ENCODE results near the gene KRT5.
"Not testable (repeated sequence)": the region's sequence is repeated elsewhere in the genome, so short reads cannot be mapped to it uniquely, and the experiment has no call there.

KRT5 gene

DNA sequence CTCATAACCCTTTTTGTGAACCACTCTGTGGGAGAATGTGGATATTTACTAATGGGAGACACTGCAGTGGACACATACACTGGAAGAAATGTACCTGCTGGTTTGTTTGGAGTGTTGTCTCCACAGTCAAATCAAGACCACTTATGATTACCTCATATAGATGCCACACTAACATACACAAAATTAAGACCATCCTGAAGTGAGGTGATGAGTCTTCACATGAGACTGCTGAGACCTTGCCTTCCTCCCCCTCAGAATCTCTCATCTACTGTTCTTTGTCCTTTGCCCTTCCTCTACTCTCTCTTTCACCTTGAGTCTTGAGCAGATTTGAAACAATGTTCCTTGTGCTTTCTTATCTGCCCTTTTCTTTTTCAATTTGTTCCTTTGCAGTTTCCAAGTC, 31.5 kb downstream of the KRT5 start:
- no peak overlapping the region for H3K4me3 ChIP-seq (ENCODE audit: low read length, poor library complexity, severe bottlenecking)
- no peaks in the 10 kb centered on the region for H3K4me1 ChIP-seq (ENCODE audit: insufficient read depth, low read length, poor library complexity, severe bottlenecking)
- H3K4me2 ChIP-seq (ENCODE audit: low read depth, low read length, poor library complexity, severe bottlenecking), result no peak overlapping the region
- no peaks in the 10 kb centered on the region for H3F3A ChIP-seq (ENCODE audit: low read depth)
- TF ChIP-seq EZH2phosphoT487 (IDR thresholded peaks at IDR 0.05; ENCODE audit: borderline replicate concordance), result no peak
- TF ChIP-seq, protein P1, sequence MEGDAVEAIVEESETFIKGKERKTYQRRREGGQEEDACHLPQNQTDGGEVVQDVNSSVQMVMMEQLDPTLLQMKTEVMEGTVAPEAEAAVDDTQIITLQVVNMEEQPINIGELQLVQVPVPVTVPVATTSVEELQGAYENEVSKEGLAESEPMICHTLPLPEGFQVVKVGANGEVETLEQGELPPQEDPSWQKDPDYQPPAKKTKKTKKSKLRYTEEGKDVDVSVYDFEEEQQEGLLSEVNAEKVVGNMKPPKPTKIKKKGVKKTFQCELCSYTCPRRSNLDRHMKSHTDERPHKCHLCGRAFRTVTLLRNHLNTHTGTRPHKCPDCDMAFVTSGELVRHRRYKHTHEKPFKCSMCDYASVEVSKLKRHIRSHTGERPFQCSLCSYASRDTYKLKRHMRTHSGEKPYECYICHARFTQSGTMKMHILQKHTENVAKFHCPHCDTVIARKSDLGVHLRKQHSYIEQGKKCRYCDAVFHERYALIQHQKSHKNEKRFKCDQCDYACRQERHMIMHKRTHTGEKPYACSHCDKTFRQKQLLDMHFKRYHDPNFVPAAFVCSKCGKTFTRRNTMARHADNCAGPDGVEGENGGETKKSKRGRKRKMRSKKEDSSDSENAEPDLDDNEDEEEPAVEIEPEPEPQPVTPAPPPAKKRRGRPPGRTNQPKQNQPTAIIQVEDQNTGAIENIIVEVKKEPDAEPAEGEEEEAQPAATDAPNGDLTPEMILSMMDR (conservative IDR thresholded peaks at IDR 0.05; ENCODE audit: low read length), result no peak
- no peaks in the 10 kb centered on the region; the same call in 1 of the 2 replicates for H3K9me2 ChIP-seq (replicated peaks; ENCODE audit: low read depth, low read length)
- H3K9me3 ChIP-seq (ENCODE audit: insufficient read depth, low read depth, low read length), result no peaks in the 10 kb centered on the region; the same call in 1 of the 2 replicates
- H4K20me1 ChIP-seq (ENCODE audit: insufficient read depth, low read length, poor library complexity, severe bottlenecking), result no peaks in the 10 kb centered on the region
- H3K9ac ChIP-seq (ENCODE audit: low read depth, low read length, poor library complexity, severe bottlenecking), result no peak overlapping the region
- H3K36me3 ChIP-seq (ENCODE audit: insufficient read depth, low read length), result no peaks in the 10 kb centered on the region
- no peaks in the 10 kb centered on the region for H3K79me2 ChIP-seq (ENCODE audit: insufficient read depth, low read length)
- H3K27me3 ChIP-seq (ENCODE audit: insufficient read depth, low read length, poor library complexity, severe bottlenecking), result no peaks in the 10 kb centered on the region
- no peak overlapping the region for H2AFZ ChIP-seq (ENCODE audit: low read length)

DNA sequence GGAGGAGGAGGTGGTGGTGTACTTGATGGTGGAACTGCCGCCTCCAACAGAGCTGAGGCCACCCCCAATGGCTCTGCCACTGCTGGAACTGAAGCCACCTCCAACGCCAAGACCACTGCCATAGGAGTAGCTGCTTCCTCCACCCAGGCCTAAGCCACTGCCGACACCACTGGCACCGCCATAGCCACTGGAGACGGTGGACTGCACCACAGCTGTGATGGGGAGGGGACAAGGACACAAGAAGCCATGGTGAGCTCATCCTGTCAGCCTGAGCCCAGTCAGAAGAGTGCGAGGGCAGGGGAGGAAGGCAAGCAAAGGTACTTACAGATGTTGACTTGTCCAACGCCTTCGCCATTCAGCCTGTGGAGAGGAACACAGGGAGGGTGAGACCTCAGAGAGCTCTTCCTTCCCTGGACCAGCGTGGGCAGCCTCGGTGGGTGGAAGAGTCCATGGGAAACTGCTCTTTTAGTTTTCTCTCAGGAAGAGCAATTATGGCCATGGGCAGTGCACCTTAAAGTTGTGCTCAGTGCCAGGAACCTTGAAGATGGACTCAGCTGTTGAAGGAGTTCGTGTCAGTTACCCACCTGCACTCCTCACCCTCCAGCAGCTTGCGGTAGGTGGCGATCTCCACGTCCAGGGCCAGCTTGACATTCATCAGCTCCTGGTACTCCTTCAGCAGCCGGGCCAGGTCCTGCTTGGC, 32.3 kb downstream of the KRT5 start:
- H3K27me3 ChIP-seq (ENCODE audit: insufficient read depth, low read length, poor library complexity, severe bottlenecking); H3K4me2 ChIP-seq (ENCODE audit: low read depth, low read length, poor library complexity, severe bottlenecking); H3K9me2 ChIP-seq (replicated peaks; ENCODE audit: low read depth, low read length); H4K20me1 ChIP-seq (ENCODE audit: insufficient read depth, low read length, poor library complexity, severe bottlenecking); H3K9ac ChIP-seq (ENCODE audit: low read depth, low read length, poor library complexity, severe bottlenecking); H3K36me3 ChIP-seq (ENCODE audit: insufficient read depth, low read length); H3K4me3 ChIP-seq (ENCODE audit: low read length, poor library complexity, severe bottlenecking); H3K4me1 ChIP-seq (ENCODE audit: insufficient read depth, low read length, poor library complexity, severe bottlenecking); H2AFZ ChIP-seq (ENCODE audit: low read length); H3F3A ChIP-seq (ENCODE audit: low read depth); H3K9me3 ChIP-seq (ENCODE audit: insufficient read depth, low read depth, low read length); H3K79me2 ChIP-seq (ENCODE audit: insufficient read depth, low read length): not testable (repeated sequence)

DNA sequence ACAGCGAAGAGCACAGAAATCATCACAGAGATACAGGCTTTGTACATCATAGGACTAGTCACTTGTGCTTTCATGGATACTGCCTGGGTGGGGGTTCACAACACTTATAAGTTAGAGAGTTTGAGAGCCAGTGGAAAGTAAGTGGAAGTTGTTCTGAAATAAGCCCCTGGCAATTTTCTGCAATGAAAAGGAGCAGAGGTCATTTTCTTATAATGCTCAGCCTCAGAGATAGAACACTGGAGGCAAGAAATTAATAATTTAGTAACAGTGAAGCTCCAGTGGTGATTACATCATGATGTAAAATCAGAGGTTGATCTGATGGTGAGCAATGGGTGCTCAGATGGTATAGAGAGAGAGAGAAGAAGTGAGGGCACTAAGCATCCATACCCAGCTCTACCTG, 33.0 kb downstream of the KRT5 start:
- Histone ChIP-seq H2AFZ (ENCODE audit: low read length) (no peak overlapping the region), H3K36me3 (ENCODE audit: insufficient read depth, low read length) (no peaks in the 10 kb centered on the region), H3K9ac (ENCODE audit: low read depth, low read length, poor library complexity, severe bottlenecking) (no peak overlapping the region), H3K27me3 (ENCODE audit: insufficient read depth, low read length, poor library complexity, severe bottlenecking) (no peaks in the 10 kb centered on the region), H4K20me1 (ENCODE audit: insufficient read depth, low read length, poor library complexity, severe bottlenecking) (no peaks in the 10 kb centered on the region), H3K4me2 (ENCODE audit: low read depth, low read length, poor library complexity, severe bottlenecking) (no peak overlapping the region), H3K79me2 (ENCODE audit: insufficient read depth, low read length) (no peaks in the 10 kb centered on the region), H3K4me3 (ENCODE audit: low read length, poor library complexity, severe bottlenecking) (no peak overlapping the region), H3K4me1 (ENCODE audit: insufficient read depth, low read length, poor library complexity, severe bottlenecking) (no peaks in the 10 kb centered on the region), H3K9me3 (ENCODE audit: insufficient read depth, low read depth, low read length) (no peaks in the 10 kb centered on the region; the same call in 1 of the 2 replicates), H3F3A (ENCODE audit: low read depth) (no peaks in the 10 kb centered on the region), H3K9me2 (replicated peaks; ENCODE audit: low read depth, low read length) (no peaks in the 10 kb centered on the region; the same call in 1 of the 2 replicates)
- no peak for TF ChIP-seq EZH2phosphoT487 (IDR thresholded peaks at IDR 0.05; ENCODE audit: borderline replicate concordance)
- TF ChIP-seq, protein P1 (conservative IDR thresholded peaks at IDR 0.05; ENCODE audit: low read length), result no peak

Measured in Loucy (cell line).